Cardiac fibroblast (primary cell): Measurements from ENCODE around the gene ZFR.
"Not testable (repeated sequence)": the region's sequence is repeated elsewhere in the genome, so short reads cannot be mapped to it uniquely, and the experiment has no call there.

ENCODE experiments used
- DNase-seq, 2 donors: peaks; one replicate each; pipeline versions ENCODE4 v3.0.0 to v3.0.0-alpha.2; 2010; ENCODE audit warnings: low read depth in 2 of 2
- H3K4me3 ChIP-seq, 2 donors: replicated peaks in 1 of 2; 1 replicate in 1 of 2; 2 replicates in 1 of 2; pipeline ENCODE4 v1.5.1; 2011; ENCODE audit warnings: low read depth in 2 of 2, low read length in 2 of 2, mild to moderate bottlenecking in 2 of 2, moderate library complexity in 1 of 2
- TF ChIP-seq, protein P1 (sequence below): IDR thresholded peaks from one replicate; pipeline ENCODE4 v1.5.1; 2011; ENCODE audit warnings: low read depth, mild to moderate bottlenecking, low read length, inconsistent platforms

Gene ZFR

DNA sequence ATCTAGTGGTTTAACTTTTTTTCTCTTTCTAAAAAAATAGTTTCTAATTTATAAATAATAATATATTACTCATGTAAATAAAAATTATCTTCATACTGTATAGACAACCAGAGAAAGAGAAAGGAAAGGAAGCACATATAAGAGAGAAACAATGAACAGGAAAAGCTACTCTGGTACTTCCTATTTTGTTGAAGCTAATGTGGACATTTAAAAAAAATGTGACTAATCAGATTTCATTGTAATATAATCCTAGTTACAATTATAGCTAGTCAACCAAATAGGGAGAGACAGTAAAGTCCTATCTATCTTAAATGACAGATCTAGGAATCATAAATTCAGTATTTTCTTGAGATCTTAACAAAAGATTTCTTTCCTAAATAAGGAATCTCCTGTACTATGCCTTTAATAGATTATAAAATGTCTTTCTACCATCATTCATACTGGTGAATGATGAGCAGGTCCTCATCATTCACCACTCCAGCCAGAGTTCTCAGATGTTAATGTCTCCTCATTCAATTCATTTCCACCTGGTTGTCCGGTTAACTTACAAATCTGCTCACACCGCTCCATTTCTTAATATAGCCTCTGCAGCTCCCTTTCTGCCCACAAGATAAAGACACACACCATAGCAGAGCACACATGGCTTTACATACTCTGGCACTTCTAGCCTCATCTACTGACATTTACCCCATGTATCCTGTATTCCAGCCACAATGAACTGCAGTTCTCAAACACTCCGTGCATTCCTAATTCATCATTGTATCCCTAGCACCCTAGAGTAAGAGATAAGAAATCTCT, 30.9 kb downstream of the ZFR start:
- DNase-seq = no peak
- H3K4me3 ChIP-seq = no peak overlapping the region
- TF ChIP-seq, protein P1, sequence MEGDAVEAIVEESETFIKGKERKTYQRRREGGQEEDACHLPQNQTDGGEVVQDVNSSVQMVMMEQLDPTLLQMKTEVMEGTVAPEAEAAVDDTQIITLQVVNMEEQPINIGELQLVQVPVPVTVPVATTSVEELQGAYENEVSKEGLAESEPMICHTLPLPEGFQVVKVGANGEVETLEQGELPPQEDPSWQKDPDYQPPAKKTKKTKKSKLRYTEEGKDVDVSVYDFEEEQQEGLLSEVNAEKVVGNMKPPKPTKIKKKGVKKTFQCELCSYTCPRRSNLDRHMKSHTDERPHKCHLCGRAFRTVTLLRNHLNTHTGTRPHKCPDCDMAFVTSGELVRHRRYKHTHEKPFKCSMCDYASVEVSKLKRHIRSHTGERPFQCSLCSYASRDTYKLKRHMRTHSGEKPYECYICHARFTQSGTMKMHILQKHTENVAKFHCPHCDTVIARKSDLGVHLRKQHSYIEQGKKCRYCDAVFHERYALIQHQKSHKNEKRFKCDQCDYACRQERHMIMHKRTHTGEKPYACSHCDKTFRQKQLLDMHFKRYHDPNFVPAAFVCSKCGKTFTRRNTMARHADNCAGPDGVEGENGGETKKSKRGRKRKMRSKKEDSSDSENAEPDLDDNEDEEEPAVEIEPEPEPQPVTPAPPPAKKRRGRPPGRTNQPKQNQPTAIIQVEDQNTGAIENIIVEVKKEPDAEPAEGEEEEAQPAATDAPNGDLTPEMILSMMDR = no peak

DNA sequence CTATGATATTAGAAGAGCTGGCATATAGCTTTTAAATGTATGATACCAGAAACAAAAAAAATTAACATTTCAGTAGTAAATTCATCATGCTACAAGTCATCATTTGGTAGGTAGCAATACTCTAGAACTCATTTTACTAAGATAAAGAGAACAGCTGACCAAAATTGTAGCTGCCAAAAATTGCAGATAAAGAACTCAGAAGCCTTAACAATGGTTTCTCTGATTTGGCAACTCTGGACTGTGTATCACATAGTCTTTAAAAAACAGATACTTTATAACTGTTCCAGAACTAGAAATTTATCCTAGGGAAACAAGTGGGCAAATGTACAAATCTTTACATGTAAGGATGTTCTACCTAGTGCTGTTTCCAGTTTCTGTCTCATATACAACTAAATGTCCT, 33.9 kb downstream of the ZFR start:
- TF ChIP-seq, protein P1 = no peak
- DNase-seq = peak in 1 of 2 donors; percentile 71
- H3K4me3 ChIP-seq = no peak overlapping the region

DNA sequence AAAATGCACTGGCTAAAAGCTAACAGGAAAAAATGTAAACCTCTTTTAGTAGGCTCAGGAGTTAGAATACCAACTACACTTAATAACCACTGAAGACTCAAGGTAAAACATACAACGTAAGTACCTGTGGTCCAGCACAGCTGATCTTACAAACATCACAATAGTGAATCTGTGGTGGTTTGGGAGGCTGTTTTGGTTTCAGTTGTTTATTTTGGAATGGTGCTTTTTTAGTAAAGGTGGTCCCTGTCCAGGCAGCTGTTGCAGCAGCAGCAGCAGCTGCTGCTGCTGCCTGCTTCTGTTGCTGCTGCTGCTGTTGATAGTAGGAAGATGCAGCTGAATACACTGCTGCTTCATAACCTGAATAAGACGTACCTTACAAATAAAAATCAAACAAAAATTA, 37.9 kb downstream of the ZFR start:
- TF ChIP-seq, protein P1 = no peak
- no peak overlapping the region for H3K4me3 ChIP-seq
- DNase-seq = no peak

DNA sequence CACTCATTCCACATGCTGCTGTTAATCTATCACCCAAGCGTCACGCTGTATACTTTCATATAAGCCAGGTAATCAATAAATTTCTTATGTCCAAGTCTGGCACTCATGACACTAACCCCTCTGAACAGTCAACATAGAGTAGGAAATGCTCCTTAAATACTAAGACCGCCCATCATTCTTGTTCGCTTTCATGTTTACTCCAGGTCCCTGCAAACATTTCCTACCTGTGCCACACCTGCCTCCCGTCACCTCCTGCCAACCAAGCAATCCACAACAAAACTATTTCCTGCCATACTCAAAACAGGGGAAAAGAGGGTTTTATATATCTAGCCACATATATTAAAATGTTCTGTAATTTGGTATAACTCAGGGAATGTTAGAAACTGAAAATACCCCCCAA, 39.0 kb downstream of the ZFR start:
- no peak overlapping the region for H3K4me3 ChIP-seq
- TF ChIP-seq, protein P1 = no peak
- no peak for DNase-seq

DNA sequence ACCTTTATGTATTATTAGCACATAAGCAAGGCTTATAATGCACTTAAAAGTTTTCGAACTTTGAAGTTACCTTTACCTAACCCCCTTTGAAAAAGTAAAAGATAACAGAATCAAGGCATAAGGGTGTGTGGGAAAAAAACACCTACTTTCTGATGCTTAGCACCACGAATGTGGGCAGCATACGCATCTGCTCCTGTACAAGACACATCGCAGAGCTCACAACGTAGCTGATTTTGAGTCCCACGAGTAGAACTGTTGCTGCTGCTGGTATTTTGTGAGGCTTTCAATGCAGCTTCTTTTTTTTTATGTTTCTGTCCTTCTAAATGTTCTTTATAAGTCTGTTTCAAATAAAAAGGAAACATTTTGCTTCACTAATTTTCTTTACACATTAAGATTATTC, 40.8 kb downstream of the ZFR start:
- no peak for DNase-seq
- TF ChIP-seq, protein P1 = no peak
- H3K4me3 ChIP-seq = no peak overlapping the region

DNA sequence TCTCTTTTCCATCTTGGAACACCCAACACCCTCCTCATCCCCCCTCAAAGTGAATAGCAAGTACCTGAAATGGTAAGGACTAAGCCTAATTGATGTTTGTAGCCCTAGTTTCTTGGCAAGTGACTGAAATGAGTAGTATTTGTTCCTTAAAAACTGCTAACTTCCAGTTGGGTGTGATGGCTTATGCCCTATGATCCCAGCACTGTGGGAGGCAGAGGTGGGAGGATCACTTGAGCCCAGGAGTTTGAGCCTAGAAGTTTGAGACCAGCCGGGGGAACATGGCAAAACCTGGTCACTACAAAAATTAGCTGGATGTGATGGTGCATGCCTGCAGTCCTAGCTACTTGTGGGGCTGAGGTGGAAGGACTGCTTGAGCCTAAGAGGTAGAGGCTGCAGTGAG, 44.1 kb downstream of the ZFR start:
- TF ChIP-seq, protein P1 = no peak
- no peak for DNase-seq

DNA sequence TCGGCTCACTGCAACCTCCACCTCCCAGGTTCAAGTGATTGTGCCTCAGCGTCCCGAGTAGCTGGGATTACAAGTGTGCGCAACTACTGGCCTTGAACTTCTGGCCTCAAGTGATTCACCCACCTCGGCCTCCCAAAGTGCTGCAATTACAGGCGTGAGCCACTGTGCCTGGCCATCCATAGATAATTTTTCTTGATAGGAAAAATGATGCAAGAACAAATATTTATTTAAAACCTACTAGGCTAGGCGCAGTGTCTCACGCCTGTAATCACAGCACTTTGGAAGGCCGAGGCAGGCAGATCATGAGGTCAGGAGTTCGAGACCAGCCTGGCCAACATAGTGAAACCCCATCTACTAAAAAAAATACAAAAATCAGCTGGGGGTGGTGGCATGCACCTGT, 45.8 kb downstream of the ZFR start:
- DNase-seq, H3K4me3 ChIP-seq: not testable (repeated sequence)

More for the DNA sequence above, 44.1 kb downstream of the ZFR start:
- no peak overlapping the region for H3K4me3 ChIP-seq
